ENCODE results near the gene ANKRD22.

- TF ChIP-seq POLR2A (IDR thresholded peaks at IDR 0.05), result no peak
- TF ChIP-seq POLR2AphosphoS5 (IDR thresholded peaks at IDR 0.05), result no peak
Measured at GRCh38 chr10:88848499-88848898, 3.1 kb downstream of the ANKRD22 start.

Measured in gastroesophageal sphincter (tissue), 2 donors.